HG03097 (cell line): Measurements from ENCODE around the gene SLITRK3.
"Not testable (repeated sequence)": the region's sequence is repeated elsewhere in the genome, so short reads cannot be mapped to it uniquely, and the experiment has no call there.

Experiments
- ATAC-seq: cut with Tn5 transposase; IDR thresholded peaks from one replicate; pipeline ENCODE4 v1.9.1; 2021; ENCODE audit not compliant: unreplicated experiment, low FRiP score

The SLITRK3 gene

DNA sequence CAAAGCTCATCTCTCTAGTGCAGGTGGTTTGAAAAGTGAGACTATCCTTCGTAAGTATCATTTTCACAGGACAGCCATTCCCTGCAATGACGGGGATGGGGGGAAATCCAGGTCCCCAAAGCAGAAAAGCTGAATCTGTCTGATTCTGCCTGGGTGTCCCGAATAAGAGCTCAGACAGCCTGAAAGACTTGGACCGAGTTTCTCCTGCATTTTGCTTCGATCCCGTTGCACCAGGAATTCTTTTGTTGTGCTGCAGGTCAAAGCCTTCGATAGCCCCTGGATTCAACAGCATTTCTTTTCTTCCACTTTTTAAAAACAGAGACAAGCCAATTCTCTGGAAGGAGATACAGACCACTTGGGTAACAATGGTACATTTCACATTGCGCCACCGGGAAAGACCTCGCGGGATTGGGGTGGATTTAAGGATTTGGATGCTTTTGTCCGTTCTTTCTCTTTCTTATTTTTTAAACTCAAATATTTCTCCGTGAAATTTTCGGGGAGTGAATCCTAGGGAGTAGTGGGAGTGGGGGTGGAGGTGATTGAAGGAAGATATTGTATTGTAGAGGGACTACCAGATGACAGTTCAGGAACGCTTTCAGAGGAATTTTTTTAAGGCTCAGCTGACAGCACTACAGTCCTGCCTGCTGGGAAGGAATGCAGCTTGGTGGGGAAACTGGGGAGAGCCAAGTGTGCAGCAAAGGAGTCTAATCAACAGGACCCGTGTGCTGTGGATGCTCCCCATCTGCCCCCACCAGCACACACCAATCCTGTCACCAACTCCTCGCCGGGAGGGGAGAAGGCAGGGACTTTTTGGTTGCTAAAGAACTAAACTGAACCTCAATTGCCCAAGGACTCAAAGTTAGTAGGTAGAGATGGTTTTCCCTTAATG lies 2.6 kb downstream of the SLITRK3 start:
- no peak for ATAC-seq

DNA sequence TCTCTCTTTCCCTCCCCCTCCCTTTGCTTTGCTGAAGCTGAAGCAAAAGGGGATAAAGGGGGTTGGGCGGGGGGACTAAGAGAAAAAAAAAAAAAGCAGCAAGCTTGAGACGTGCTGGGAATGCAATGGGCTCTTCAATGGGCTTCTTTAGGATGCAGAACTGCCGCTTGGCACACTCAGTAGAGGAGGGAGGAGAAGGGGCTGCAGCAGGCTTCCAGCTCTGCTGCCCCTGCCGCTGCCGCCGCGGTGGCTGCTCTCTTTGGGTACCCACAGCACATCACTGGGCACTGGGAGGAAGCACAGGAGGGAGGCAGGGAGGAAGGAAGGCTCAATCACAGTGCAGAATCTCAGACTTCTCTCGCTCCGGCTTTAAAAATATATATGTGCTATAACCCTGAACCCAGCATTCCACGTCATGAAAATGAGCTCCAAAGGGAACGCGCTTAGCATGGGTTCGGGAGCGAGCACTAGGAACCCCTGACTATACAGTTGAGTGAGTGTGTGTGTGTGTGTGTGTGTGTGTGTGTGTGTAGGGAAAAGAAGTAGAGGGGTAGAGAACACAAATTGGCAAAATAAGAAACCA lies 3.5 kb downstream of the SLITRK3 start:
- ATAC-seq: no peak

DNA sequence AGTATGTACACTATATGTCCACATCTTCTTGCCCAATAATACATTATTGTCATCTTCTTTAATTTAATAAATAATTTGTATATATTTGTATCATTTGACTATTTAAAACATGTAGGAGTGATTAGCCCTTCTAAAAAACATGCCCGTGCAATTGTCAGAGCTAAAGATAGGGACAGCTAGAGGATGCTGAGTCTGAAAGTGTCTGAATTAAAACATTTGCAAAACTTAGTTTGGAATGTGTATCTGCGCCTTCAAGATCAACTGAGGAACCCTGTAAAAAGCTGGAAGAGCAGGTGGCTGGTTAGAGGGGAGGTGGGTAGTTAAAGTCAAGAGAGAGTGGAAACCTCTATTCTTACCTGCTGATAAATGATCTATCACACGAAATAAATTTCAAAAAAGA lies 4.7 kb downstream of the SLITRK3 start:
- ATAC-seq: no peak

DNA sequence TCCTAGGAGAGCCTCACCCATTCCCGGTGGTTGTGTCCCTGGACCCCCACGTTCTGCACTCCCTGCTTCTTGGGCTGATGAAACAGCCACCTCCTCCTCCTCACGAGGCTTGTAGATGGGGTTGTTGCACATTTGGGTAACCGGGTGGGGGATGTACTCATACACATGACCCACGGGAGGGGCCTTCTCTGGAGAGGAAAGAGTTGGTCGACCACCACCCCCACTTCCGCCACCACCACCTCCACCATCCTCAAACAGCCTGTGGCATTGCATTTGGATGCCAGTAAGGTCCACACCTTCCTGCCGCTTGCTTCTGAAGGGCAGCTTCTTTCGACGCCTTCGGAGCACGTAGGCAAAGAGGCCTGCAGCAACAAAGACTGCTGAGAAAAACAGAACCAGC lies 7.7 kb downstream of the SLITRK3 start:
- no peak for ATAC-seq

DNA sequence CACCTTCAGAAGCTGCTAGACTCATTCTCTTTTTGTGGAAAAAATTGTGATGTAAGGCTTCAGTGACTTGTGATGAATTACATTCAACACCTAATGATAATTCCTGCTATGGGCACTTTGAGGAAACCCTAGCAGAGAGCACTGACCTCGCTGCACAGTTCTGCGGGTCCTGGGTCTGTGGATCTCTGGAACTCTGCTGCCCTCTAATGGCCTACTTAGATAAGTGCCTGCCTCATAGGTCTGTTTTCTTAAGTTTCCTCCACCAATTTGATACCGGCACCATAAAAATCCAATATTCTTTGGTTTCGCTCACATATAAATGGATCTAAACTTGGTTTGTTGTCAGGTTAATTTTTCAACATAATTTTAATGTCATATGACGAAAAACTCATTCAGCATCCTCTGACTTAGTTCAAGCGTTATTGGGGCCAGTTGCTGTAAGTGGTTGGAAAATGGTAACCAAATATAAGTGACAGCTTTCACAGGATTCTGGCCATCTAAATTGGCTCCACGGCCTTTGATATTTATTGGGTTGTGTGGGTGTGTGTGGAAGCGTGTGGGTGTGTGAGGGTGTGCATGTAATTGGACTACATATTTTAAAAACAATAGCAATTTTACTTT lies 10.4 kb downstream of the SLITRK3 start:
- peak; percentile 92 for ATAC-seq

DNA sequence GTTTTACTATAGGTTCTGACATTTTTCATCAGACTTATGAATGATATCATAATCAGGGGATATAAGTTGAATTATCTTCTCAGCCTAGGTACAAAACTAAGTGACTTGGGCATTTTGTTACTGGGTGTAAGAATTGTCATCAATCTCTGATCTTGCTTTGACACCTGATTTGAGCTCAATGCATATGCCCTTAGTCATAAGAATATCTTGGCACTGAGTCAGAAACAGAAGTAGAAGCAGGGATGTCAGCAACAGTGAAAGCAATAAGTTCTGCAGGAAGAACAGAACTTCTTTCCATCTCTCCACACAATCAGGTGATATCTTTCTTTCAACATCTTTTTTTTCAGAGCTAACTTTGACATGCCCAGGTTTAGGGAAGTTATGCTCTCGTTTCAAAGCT lies 14.6 kb downstream of the SLITRK3 start:
- no peak for ATAC-seq

DNA sequence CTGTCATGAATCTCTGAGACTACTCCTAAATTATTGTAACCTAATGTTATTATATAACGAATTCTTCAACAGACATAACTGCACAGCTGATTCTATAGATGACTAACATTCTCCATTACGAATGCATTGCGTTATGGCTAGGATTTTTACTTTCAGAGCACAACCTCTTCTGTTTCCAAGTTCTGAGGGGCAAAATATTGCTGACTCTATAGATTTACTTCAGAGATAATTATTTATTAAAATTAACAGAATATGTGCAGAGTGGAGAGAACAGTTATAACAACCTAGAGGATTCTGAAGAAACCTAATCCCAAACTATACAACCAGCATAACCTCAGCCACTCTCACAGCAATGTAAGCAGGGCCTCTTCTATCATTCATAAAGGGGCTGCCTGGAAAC lies 25.9 kb downstream of the SLITRK3 start:
- ATAC-seq: no peak

DNA sequence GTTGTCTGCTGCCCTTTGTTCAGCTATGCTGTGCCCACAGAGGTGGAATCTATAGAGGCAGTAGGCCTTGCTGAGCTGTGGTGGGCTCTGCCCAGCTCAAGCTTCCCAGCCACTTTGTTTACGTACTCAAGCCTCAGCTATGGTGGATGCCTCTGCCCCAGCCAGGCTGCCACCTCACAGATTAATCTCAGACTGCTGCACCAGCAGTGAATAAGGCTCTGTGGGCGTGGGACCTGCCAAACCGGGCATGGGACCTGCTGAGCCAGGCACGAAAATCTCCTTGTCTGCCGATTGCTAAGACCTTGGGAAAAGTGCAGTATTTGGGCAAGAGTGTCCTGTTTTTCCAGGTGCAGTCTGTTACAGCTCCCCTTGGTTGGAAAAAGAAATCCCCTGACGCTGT lies 26.8 kb downstream of the SLITRK3 start:
- ATAC-seq: no peak

DNA sequence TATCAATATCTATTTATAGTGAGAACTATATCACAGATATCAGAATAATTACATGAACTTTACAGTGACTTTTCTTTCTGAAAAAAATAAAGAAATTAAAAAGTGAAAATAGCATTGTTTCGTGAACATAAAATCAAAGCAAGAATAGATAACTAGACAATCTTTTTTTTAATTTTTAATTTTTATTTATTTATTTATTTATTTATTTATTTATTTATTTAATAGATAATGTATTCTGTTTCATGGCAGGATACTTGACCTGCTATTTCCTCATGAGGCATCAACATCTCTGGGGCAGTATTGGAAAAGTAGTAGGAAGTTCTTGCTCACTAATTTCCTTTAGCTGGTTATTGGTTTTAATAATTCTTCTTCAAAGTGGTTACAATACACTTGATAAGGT lies 33.3 kb downstream of the SLITRK3 start:
- no peak for ATAC-seq

DNA sequence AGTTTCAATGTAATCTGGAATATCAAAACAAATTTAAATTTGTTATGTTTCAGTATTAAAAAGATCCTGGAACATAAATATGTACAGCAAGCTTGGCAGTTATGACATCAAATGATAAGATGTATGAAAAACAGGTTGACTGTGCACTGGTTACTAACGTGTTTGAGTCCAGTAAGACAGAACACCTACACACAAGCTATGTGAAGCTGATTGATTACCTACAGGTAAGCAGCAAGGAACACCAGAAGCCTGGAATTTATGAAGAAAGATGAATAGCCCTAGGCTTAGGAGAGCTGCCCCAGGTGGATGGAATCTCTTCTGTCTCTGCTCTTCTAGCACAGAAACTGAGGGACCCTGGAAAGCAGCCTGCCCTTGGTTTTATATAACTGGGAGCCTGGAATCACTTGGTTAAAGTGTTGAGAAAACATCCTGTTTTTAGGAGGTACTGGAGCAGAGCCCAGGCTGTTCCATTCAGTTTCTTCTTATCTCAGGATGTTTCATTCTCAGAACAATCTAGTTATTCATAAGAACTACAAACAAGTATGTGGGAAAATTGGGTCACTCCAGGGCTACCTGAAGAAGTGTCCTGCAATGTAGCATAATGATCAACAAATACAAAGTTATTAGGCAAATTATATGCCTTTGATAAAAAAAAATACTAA lies 36.3 kb downstream of the SLITRK3 start:
- ATAC-seq: no peak

DNA sequence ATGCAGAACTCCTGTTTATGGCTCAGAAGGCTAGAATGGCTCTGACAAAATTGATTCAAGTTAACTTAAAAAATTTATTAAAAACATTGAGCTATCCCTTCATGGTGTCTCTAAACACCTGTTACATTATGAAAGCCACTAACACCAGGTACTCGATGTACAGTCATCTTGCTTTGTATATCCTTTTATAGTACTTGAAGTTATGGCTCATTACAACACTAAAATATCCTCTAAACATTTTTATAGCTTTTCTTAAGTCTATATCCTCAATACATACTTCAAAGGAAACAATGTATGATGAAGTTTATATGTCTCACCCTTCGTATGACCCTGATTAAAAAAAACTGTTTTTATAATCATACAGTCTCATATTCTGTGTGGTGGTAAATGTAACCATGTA lies 38.2 kb downstream of the SLITRK3 start:
- ATAC-seq: no peak

DNA sequence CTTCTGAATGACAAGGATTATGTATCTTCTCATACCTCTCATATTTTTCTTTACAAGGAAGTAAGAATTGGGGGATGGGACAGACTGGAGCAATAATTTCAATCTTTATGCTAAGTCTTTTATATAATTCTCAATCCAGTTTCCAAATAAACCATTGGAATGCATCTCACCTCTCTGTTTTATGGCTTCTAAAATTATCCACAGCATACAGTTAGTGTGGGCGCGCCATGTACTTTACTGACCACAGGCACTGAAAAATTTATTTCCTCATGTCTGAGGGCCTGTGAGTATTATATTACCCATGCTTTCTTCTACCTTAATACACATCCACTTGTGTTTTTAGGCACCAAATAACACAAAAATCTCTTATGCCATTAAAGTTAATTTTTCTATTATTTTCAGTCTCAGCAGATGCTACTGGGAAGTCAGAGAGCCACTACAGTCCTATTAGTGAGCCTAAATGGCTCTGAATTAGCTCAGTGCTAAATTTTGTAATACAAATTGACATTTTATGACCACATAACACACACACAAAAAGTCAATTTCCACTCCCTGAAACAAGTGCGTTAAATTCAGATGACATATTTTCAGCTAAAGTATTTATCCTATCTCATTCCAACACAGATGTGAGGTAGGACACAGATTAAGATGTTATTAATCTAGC lies 39.3 kb downstream of the SLITRK3 start:
- no peak for ATAC-seq

DNA sequence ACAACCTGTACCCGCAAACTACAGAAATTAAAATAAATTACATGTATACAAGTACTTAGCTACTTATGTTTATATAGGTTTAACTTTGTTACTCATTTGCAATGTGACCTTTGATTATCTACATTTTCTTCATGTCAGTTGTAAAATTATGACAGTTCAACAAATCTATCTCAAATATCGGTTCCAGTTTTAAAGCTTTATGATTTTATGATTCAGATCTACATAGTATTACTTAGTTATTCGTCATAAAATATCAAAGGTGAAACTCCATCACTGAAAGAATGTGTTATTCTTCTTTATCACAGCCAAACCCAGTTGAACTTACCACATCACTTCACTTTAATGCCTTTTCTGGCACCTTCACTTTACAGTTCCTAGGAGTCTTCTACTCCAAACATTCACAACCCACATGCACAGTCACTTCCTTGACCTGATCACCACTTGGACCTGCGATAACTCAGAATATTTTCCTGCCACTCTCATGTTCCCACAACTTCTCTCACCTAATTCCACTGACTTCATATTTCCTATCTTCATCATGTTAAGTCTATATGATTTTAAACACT lies 47.2 kb downstream of the SLITRK3 start:
- ATAC-seq: no peak

DNA sequence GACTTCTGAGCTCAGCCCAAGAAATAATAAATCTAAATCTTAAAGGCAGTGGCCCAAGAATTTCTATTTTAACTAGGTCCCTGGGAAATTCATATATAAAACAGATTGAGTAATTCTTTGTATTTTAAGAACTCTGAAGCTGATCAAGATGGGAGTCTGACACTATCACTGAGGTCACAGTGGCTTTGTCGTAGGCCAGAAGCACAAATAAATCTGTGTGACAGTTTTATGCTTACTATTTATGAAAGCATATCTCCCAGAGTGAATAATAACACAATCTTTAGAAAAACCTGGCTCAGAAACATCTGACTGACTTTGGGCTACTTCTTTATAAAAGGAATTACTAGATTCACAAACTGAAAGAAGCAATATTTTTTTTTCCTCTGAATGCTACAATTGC lies 51.9 kb downstream of the SLITRK3 start:
- no peak for ATAC-seq

DNA sequence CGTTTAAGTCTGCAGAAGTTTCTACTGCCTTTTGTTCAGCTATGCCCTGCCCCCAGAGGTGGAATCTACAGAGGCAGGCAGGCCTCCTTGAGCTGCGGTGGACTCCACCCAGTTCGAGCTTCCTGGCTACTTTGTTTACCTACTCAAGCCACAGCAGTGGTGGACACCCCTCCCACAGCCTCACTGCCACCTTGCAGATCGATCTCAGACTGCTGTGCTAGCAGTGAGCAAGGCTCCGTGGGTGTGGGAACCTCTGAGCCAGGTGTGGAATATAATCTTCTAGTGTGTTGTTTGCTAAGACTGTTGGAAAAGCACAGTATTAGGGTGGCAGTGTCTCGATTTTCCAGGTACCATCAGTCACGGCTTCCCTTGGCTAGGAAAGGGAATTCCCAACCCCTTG lies 56.3 kb downstream of the SLITRK3 start:
- ATAC-seq: not testable (repeated sequence)
